Limb (tissue), 2 donors: ENCODE results near the gene CAMKK2.
"Not testable (repeated sequence)": the region's sequence is repeated elsewhere in the genome, so short reads cannot be mapped to it uniquely, and the experiment has no call there.

Experiments used
- DNase-seq, 2 donors: peaks; one replicate each; pipeline ENCODE4 v3.0.0-alpha.2; 2016; ENCODE audit errors: extremely low spot score in 2 of 2

Gene CAMKK2

GRCh38 chr12:121279507-121279915 is 17.0 kb downstream of the CAMKK2 start:
- no peak for DNase-seq

DNA sequence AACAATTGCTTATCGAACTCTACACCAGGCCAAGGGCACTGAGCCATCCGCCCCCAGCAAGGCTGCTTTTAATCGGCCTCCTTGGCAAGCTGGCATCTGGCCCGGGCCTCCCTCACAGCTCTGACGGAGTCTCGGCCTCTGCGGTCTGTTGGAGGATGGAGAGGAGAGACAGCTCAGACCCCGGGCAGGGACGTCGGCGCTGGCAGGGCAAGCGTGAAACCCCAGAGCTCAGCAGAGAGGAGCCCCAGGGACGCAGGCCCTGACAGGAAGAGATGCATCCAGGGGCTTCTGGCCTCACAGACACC is 17.5 kb downstream of the CAMKK2 start:
- no peak for DNase-seq

DNA sequence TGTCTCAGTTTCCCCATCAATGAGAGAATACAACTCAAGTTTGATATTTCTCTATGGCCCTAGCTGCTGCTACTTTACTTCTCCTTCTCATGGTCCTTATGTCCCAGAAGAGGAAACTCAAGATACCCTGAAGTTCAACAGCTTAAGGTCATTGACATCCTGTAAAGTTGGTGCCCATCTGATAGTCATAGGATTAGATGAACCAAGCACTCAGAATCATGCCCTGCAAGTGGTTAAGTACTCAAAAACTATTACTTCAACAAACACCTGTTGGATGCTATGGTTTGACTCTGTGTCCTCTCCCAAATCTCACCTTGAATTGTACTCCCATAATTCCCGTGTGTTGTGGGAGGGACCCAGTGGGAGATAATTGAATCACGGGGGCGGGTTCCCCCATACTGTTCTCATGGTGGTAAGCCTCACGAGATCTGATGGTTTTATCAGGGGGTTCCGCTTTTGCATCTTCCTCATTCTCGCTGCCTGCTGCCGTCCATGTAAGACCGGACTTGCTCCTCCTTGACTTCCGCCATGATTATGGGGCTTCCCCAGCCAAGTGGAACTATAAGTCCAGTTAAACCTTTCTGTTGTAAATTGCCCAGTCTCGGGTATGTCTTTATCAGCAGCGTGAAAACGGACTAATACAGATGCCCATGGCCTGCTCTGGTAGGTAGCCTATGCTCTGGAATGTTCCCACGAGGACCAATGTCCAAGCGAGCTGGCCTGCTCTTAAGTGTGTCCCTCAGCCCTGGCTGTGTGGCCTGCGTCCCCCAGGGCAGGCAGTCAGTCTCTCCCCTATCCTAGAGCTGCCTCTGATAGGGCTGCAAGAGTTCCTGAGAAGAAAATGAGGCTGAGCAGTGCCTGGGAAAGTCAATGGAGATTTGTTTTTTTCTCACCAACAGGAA is 18.1 kb downstream of the CAMKK2 start:
- no peak for DNase-seq

DNA sequence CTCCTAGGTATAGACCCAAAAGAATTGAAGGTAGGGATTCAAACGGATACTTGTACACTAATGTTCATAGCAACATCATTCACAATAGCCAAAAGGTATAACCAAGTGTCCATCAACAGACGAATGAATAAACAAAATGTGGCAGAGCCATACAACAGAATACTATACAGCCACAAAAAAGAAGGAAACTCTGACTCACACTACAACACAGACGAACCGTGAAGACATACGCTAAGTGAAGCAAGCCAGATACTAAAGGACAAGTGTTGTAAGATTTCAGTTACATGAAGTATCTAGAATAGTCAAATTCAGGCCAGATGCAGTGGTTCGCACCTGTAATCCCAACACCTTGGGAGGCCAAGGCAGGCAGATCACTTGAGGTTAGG is 19.1 kb downstream of the CAMKK2 start:
- DNase-seq: no peak

DNA sequence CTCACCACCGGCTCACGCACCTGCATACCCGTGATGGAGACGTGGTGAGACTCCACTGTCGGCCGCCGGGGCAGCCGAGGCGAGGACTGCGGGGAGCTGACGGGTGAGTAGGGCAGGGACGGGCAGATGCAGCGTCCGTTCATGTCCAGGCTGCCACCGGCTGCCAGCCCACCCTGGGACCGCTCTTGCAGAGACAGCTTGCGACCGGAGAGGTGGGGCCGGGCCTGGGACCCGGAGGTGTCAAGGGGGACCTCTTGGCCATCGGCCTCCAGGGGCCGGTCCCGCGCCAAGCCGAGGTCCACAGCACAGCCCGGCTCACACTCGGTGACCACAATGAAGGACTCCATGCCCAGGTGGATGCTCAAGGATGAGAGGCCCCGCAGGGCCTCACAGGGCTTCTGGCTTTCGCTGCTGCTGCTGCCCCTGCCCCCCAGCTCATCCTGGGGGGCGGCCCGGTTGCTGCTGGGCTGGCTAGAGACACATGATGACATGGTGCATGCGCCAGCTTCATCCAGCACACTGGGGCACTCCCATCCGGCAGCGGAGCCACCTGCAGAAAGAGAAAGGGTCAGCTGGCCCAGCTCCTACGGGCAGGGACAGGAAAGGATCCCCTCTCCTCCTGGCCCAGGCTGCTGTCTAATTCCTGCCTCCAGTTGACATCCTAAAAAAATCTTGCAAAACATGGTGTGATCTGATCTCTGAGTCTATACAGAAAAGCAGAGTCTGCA is 22.3 kb downstream of the CAMKK2 start:
- DNase-seq: no peak

DNA sequence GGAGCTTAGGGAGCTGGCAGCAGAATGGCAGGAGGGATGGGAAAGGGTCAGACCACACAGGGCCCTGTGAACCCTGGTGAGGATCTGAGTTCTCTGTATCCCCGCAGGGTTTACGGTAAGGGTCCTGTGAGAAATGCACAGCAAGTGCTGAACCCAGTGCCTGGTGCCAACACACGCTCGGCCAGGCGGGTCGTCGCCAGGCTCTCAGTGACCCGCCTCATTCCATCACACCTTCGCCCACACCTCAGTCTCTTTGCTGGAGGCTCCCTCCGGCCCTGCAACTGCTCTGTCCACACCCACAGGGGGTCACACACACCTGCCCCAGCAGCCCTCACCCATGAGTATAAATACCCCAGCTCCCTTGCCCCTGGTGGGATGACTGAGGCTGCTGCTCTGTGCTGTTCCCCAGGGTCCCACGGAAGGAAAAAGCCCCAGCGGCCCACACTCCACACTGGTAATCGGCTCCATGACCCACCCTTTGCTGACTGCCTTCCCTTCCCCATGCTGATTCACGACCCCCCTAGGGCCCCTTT is 23.1 kb downstream of the CAMKK2 start:
- DNase-seq: no peak

- no peak for DNase-seq
Measured at GRCh38 chr12:121267822-121268221, 28.7 kb downstream of the CAMKK2 start.

- no peak for DNase-seq
Measured at GRCh38 chr12:121264951-121265515, 31.5 kb downstream of the CAMKK2 start.

DNA sequence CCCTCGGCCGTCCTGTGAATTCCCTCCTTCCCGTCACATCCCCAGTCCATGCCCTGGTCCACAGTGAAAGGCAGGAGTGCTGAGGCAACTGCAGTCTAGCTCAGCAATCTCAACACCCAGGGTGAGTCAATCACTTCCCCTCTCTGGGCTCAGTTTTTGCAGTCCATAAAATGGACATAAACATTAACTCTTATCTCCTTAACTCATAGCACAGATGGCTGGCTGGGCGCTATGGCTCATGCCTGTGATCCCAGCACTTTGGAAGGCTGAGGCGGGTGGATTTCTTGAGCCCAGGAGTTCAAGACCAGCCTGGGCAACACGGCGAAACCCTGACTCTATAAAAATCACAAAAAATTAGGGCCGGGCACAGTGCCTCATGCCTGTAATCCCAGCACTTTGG is 32.4 kb downstream of the CAMKK2 start:
- DNase-seq: no peak

- no peak for DNase-seq
Measured at GRCh38 chr12:121263206-121263935, 33.1 kb downstream of the CAMKK2 start.

DNA sequence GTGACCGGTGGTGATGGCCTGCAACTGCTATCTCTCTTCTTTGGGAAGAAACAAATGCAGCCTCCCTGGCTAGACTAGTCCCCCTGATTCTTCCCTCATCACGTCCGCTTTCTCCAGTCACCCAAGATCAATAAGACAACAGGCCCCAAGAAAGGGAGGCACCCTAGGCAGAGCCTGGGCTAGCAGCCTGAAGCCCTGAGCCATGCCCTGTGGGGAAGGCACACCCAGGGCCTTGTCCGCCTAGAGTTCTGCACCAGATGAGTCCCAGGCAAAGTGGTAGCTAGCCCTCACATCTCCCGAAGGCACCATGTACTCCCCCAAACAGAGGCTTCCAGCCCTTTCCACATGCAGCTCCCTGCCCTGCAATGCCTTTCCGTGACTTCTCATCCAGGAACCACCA is 35.1 kb downstream of the CAMKK2 start:
- no peak for DNase-seq

DNA sequence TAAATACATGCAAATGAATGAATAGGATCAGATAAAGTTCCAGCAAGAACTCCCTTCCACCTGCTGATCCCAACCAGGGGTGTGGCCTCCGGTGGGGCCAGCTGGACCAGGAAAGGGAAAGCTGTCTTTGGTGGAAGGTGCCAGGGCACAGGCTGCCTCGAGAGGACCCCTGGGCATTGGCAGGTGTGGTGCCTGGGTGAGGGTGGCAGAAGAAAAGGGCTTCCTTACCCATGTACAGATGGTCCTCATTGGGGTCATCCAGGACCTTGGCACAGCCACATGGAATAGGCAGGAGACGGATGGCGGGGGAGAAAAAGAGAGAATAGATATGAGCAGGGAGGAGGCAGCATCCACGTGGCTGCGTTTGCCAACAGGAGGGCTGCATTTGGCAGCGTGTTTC is 36.4 kb downstream of the CAMKK2 start:
- no peak for DNase-seq

DNA sequence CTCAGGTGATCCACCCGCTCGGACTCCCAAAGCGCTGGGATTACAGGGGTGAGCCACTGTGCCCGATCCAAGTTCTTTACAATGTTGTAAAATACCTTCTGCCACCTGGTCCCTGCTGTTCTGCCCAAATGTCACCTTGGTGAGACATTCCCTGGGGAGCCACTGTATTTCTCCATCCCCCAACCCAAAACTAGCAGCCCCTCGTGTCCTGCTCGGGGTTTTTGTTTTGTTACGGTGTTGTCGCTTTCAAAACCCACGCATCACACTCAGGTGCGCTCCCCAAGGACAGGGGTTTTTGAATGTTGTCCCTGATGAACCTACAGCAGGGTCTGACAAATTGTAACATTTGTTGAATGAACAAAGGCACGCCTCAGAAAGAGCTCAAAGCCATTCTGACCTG is 37.4 kb downstream of the CAMKK2 start:
- DNase-seq: no peak

- not testable (repeated sequence) for DNase-seq
Measured at GRCh38 chr12:121257704-121258449, 38.6 kb downstream of the CAMKK2 start.

- DNase-seq: no peak
Measured at GRCh38 chr12:121255433-121255832, 41.1 kb downstream of the CAMKK2 start.

- DNase-seq: no peak
Measured at GRCh38 chr12:121253638-121254335, 42.7 kb downstream of the CAMKK2 start.

DNA sequence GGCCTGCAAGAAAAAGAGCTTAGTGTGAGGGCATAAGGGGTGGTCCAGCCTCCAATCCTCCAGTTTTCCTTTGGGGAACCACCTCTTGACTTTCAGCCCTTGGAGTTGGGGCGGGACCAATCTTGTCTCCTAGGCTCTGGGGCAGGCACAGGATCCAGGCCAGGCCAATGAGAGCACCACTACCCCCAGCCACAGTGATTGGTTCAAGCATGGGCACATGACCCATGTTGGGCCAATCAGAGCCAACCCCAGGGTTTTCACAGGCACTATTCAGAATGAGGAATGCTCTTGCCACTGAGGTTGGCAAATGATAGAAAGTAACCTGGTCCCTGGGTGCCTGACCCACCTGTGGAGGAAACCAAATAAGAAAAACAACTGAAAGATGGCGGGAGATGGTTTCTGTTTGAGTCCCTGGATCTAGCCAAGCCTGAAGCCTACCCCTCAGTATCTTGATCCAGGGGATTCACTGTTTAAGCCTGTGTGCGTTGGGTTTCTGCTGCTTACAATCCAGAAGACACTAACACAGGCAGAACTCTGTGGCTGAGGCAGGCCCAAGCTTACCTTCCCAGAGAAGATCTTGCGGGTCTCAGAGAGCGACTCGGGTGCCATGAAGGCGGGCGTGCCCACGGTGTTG is 43.7 kb downstream of the CAMKK2 start:
- no peak for DNase-seq

- DNase-seq: no peak
Measured at GRCh38 chr12:121251838-121252237, 44.7 kb downstream of the CAMKK2 start.

DNA sequence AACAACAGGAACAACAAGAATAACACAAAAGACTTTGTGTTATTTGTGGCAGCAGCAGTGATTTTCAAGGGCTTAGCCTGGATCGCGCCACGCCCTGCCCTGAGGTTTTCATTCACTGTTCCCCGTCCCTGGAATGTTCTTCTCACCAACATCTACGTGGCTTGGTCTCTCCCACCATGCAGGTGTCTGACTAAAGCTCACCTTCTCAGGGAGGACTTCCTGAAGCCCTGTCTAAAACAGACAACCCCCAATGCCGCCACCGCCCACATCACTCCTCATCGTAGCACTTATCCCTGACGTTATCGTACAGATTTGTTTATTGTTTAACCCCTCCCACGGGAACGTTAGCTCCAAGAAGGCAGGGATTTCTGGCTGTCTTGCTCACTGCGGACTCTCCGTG is 46.1 kb downstream of the CAMKK2 start:
- DNase-seq: no peak

DNA sequence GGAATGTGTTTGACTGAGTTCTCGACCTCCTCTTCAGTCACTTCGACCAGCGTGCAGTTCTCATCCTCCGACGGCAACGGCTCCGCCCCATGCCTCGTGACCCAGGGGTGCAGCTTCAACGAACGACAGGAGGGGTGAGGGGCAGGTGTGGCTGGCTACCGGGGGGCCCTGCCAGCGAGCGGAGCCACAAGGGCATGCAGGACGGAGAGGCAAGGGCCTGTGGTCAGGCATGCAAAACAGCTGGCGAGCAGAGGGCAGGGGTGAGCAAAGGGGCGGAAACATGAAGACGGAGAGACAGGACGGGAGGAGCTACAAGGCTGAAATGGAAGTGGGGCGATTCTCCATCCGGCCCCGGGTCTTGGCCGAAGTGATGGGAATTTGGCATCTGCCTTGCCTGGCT is 47.9 kb downstream of the CAMKK2 start:
- DNase-seq: no peak
